Neural progenitor cell (in vitro differentiated cells): Measurements from ENCODE around the gene SPHK1. TPM values are rescaled to one million over a fixed set of nuclear protein-coding genes. Genes with fewer than 3 reads are reported as not detected.

Source experiments
- DNase-seq: peaks from one replicate; pipeline ENCODE4 v3.0.0-alpha.2; 2016; ENCODE audit warnings: low spot score
- H2AFZ ChIP-seq: fragments of 200-600 bp; sonication (generic); replicated peaks from 2 replicates; pipeline ENCODE4 v1.6.1; 2016; ENCODE audit warnings: antibody characterized with exemption
- H3F3A ChIP-seq: fragments of 200-600 bp; sonication (generic); 2 replicates; pipeline ENCODE4 v1.6.1; 2016; ENCODE audit warnings: antibody characterized with exemption, low read depth
- H3K27ac ChIP-seq: fragments of 200-600 bp; sonication (generic); 2 replicates; pipeline ENCODE4 v1.5.1; 2016; ENCODE audit warnings: mild to moderate bottlenecking
- H3K27me3 ChIP-seq: fragments of 200-600 bp; sonication (generic); 2 replicates; pipeline ENCODE4 v1.6.1; 2016; ENCODE audit warnings: mild to moderate bottlenecking, moderate library complexity
- H3K36me3 ChIP-seq: fragments of 200-600 bp; sonication (generic); 2 replicates; pipeline ENCODE4 v1.5.1; 2016
- H3K4me1 ChIP-seq: fragments of 200-600 bp; sonication (generic); 2 replicates; pipeline ENCODE4 v1.6.1; 2016; ENCODE audit warnings: mixed run types
- H3K4me2 ChIP-seq: fragments of 200-600 bp; sonication (generic); 2 replicates; pipeline ENCODE4 v1.6.1; 2016
- H3K4me3 ChIP-seq: fragments of 200-600 bp; sonication (generic); 2 replicates; pipeline ENCODE4 v1.5.1; 2016
- H3K79me2 ChIP-seq: fragments of 200-600 bp; sonication (generic); 2 replicates; pipeline ENCODE4 v1.6.1; 2016; ENCODE audit warnings: low read depth
- H3K9ac ChIP-seq: fragments of 200-600 bp; sonication (generic); 2 replicates; pipeline ENCODE4 v1.6.1; 2016
- H3K9me3 ChIP-seq: fragments of 200-600 bp; sonication (generic); 2 replicates; pipeline ENCODE4 v1.5.1; 2016; ENCODE audit warnings: low read depth
- H4K20me1 ChIP-seq: fragments of 200-600 bp; sonication (generic); 2 replicates; pipeline ENCODE4 v1.6.1; 2016; ENCODE audit warnings: low read depth
- H3K27ac Mint-ChIP-seq: 3 replicates; pipeline ENCODE4 v1.8.0; 2021; ENCODE audit warnings: mixed read lengths
- H3K27me3 Mint-ChIP-seq: 2 replicates; pipeline ENCODE4 v1.8.0; 2022; ENCODE audit warnings: low read depth, mild to moderate bottlenecking, inconsistent platforms, moderate library complexity, mixed read lengths; ENCODE audit not compliant: insufficient read depth
- H3K36me3 Mint-ChIP-seq: 3 replicates; pipeline ENCODE4 v1.8.0; 2021; ENCODE audit warnings: mixed read lengths
- H3K4me1 Mint-ChIP-seq: 3 replicates; pipeline ENCODE4 v1.8.0; 2021; ENCODE audit warnings: mixed read lengths
- H3K4me3 Mint-ChIP-seq: 3 replicates; pipeline ENCODE4 v1.8.0; 2021; ENCODE audit warnings: mild to moderate bottlenecking, moderate library complexity, mixed read lengths
- H3K9me3 Mint-ChIP-seq: 3 replicates; pipeline ENCODE4 v1.8.0; 2020; ENCODE audit warnings: mixed read lengths
- EZH2 ChIP-seq: fragments of 200-600 bp; sonication (generic); IDR thresholded peaks from 2 replicates; pipeline ENCODE4 v1.6.1; 2017; ENCODE audit warnings: antibody characterized with exemption, mild to moderate bottlenecking, moderate library complexity
- EZH2phosphoT487 ChIP-seq: fragments of 200-600 bp; sonication (generic); IDR thresholded peaks from 2 replicates; pipeline ENCODE4 v1.6.1; 2017; ENCODE audit warnings: antibody characterized with exemption
- total RNA-seq: library from RNA; depleted of rRNA; stranded (reverse); fragments of >200 nt; gene quantifications from 2 replicates; pipeline ENCODE4 v1.2.3, GENCODE V29; 2015; ENCODE audit warnings: low replicate concordance
- TF ChIP-seq, protein P1 (sequence below): fragments of 200-600 bp; sonication (generic); IDR thresholded peaks from 2 replicates; pipeline ENCODE4 v1.5.1; 2017; ENCODE audit warnings: antibody characterized with exemption, mild to moderate bottlenecking

Gene SPHK1
- total RNA-seq, 1 donor from 2014 or later, result 1.3 TPM

DNA sequence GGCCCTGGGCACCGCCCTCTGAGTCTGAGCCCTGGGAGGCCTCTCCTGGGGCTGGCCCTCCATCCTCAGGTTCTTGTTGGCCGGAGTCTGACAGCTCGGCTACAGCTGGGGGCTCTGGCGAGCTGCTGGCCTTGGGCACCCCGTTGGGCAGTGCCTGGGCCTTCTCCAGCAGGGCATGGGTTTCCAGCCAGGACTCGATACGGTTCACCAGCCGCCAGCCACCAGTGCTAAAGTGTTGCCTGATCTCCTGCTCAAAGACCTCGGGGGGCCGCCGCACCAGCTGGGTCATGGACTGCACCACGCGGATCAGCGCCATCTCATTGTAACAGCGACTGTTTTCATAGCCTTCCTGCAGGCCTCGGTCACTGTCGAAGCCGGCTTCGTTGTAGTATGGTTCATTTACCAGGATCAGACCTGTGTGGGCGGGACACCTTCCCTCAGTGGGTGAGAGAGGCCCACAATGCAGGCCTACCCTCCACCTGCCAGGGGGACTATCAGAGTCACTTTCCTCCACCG lies 6.8 kb downstream of the SPHK1 start:
- Histone ChIP-seq H3K4me3 (no peak overlapping the region), H3K9me3 (no peaks in the 10 kb centered on the region), H3K9ac (no peak overlapping the region), H2AFZ (no peak overlapping the region), H3K27me3 (peaks cover 5% of the 10 kb centered on the region), H4K20me1 (peaks cover 7% of the 10 kb centered on the region), H3K79me2 (no peaks in the 10 kb centered on the region), H3K27ac (no peak overlapping the region), H3F3A (peaks cover 7% of the 10 kb centered on the region), H3K36me3 (no peaks in the 10 kb centered on the region), H3K4me1 (no peaks in the 10 kb centered on the region), H3K4me2 (no peak overlapping the region)
- H3K4me3 Mint-ChIP-seq, result no peak overlapping the region
- TF ChIP-seq EZH2 (no peak), EZH2phosphoT487 (no peak)
- TF ChIP-seq, protein P1, sequence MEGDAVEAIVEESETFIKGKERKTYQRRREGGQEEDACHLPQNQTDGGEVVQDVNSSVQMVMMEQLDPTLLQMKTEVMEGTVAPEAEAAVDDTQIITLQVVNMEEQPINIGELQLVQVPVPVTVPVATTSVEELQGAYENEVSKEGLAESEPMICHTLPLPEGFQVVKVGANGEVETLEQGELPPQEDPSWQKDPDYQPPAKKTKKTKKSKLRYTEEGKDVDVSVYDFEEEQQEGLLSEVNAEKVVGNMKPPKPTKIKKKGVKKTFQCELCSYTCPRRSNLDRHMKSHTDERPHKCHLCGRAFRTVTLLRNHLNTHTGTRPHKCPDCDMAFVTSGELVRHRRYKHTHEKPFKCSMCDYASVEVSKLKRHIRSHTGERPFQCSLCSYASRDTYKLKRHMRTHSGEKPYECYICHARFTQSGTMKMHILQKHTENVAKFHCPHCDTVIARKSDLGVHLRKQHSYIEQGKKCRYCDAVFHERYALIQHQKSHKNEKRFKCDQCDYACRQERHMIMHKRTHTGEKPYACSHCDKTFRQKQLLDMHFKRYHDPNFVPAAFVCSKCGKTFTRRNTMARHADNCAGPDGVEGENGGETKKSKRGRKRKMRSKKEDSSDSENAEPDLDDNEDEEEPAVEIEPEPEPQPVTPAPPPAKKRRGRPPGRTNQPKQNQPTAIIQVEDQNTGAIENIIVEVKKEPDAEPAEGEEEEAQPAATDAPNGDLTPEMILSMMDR, result no peak
- no peak for DNase-seq
- H3K27ac Mint-ChIP-seq, result no peak overlapping the region
- peaks cover 24% of the 10 kb centered on the region for H3K4me1 Mint-ChIP-seq
- H3K9me3 Mint-ChIP-seq, result no peaks in the 10 kb centered on the region
- peaks cover 15% of the 10 kb centered on the region for H3K36me3 Mint-ChIP-seq
- peaks cover 4% of the 10 kb centered on the region for H3K27me3 Mint-ChIP-seq

DNA sequence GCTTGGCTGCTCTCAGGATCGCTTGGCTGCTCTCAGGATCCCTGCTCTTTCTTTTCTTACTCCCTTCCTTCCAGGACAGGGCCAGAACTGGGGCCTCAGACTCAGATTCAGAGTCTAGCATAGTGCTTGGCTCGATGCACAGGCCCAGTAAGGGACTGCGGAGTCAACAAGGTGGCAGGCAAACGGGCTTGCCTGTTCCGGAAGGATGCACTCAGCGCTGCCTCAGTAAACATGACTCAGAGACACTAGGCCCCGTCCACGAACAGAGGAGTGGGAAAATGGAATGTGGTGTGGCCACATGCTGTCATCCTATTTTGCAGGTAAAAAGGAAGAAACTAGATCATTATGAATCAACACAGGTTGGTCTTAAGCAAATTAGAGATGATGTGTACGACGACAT lies 9.8 kb downstream of the SPHK1 start:
- Histone ChIP-seq H3F3A (peaks cover 9% of the 10 kb centered on the region), H3K27ac (no peak overlapping the region), H3K4me2 (no peak overlapping the region), H2AFZ (no peak overlapping the region), H3K9ac (no peak overlapping the region), H4K20me1 (peaks cover 11% of the 10 kb centered on the region), H3K4me1 (no peaks in the 10 kb centered on the region), H3K79me2 (no peaks in the 10 kb centered on the region), H3K36me3 (no peaks in the 10 kb centered on the region), H3K9me3 (no peaks in the 10 kb centered on the region), H3K4me3 (no peak overlapping the region), H3K27me3 (no peaks in the 10 kb centered on the region)
- H3K36me3 Mint-ChIP-seq, result peaks cover 19% of the 10 kb centered on the region
- H3K9me3 Mint-ChIP-seq, result no peaks in the 10 kb centered on the region
- peak overlapping the region; percentile 57 for H3K27ac Mint-ChIP-seq
- TF ChIP-seq EZH2 (no peak), EZH2phosphoT487 (no peak)
- TF ChIP-seq, protein P1, result no peak
- peaks cover 16% of the 10 kb centered on the region for H3K4me1 Mint-ChIP-seq
- H3K27me3 Mint-ChIP-seq, result no peaks in the 10 kb centered on the region
- H3K4me3 Mint-ChIP-seq, result no peak overlapping the region
- no peak for DNase-seq

DNA sequence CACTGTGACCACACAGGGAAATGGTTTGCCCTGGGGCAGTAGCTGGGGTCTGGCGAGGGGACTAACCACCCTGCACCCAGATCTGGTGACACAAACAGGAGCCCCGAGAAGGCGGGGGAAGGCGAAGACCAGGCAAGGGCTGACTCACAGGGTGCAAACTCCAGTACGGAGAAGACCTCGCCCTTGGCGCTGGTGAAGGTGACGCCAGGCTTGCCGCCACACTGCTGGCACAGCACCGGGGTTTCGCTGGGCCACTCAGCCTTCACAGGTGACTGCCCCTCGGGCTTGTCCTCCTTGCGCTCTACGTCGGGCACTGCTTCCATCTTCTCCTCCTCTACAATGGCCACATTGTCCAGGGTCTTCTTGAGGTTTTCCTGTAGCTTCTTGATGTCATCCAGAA lies 11.6 kb downstream of the SPHK1 start:
- Mint-ChIP-seq H3K27me3 (no peaks in the 10 kb centered on the region), H3K9me3 (no peaks in the 10 kb centered on the region), H3K4me1 (peaks cover 4% of the 10 kb centered on the region), H3K4me3 (no peak overlapping the region), H3K27ac (no peak overlapping the region), H3K36me3 (peaks cover 27% of the 10 kb centered on the region)
- Histone ChIP-seq H3F3A (peaks cover 8% of the 10 kb centered on the region), H3K27ac (no peak overlapping the region), H4K20me1 (peaks cover 8% of the 10 kb centered on the region), H3K9me3 (no peaks in the 10 kb centered on the region), H3K4me1 (no peaks in the 10 kb centered on the region), H3K79me2 (no peaks in the 10 kb centered on the region), H3K9ac (no peak overlapping the region), H2AFZ (no peak overlapping the region), H3K27me3 (no peaks in the 10 kb centered on the region), H3K4me3 (no peak overlapping the region), H3K36me3 (no peaks in the 10 kb centered on the region), H3K4me2 (no peak overlapping the region)
- no peak for TF ChIP-seq EZH2phosphoT487
- TF ChIP-seq, protein P1, result no peak
- no peak for TF ChIP-seq EZH2
- no peak for DNase-seq
